B cell (primary cell): Measurements from ENCODE around the gene THRB. TPM values are rescaled to one million over a fixed set of nuclear protein-coding genes. Genes with fewer than 3 reads are reported as not detected.

Experiments
- ATAC-seq: fragments of 200-7000 bp; cut with Tn5 transposase; one replicate; pipeline ENCODE4 v1.10.0; 2021; ENCODE audit warnings: low read depth, mild to moderate bottlenecking, moderate number of reproducible peaks, moderate library complexity
- CTCF ChIA-PET: fragments of 350-600 bp; sonication (Branson Sonifier 250); formaldehyde crosslinking; loops from one replicate; lab custom pipeline; 2021; ENCODE audit warnings: antibody characterized with exemption, inconsistent platforms; lab: Charles Lee
- POLR2A ChIA-PET: fragments of 350-600 bp; sonication (Branson Sonifier 250); formaldehyde crosslinking; loops from one replicate; lab custom pipeline; 2021; ENCODE audit warnings: antibody characterized with exemption; lab: Charles Lee
- DNase-seq: peaks from one replicate; pipeline ENCODE4 v3.0.0; 2013
- H2AFZ ChIP-seq: 2 replicates; pipeline ENCODE4 v1.6.1; 2012; ENCODE audit warnings: mild to moderate bottlenecking, low read depth, low read length; ENCODE audit not compliant: insufficient read depth, poor library complexity, severe bottlenecking
- H3K27ac ChIP-seq, 2 donors: 1 replicate in 1 of 2; 2 replicates in 1 of 2; pipeline ENCODE4 v1.5.1; 2012 to 2013; ENCODE audit warnings: low read length in 2 of 2, mild to moderate bottlenecking in 2 of 2, moderate library complexity in 1 of 2
- H3K27me3 ChIP-seq, 4 experiments: fragments of 200-600 bp in 1 of 4; sonication (generic) in 1 of 4; replicated peaks in 1 of 4; 1 replicate in 2 of 4; 2 replicates in 2 of 4; pipeline versions ENCODE4 v1.6.1 to v1.7.0; 2013 to 2016; ENCODE audit warnings: low read length in 3 of 4, mild to moderate bottlenecking in 2 of 4, mixed read lengths in 1 of 4, moderate library complexity in 1 of 4; ENCODE audit not compliant: insufficient read depth in 4 of 4, control insufficient read depth in 3 of 4; ENCODE audit errors: control extremely low read depth in 1 of 4
- H3K36me3 ChIP-seq, 2 experiments: replicated peaks in 1 of 2; 1 replicate in 1 of 2; 2 replicates in 1 of 2; pipeline versions ENCODE4 v1.6.1 to v1.7.1; 2013; ENCODE audit warnings: low read length in 1 of 2; ENCODE audit not compliant: insufficient read depth in 2 of 2, control insufficient read depth in 1 of 2; ENCODE audit errors: control extremely low read depth in 1 of 2, extremely low read depth in 1 of 2
- H3K4me1 ChIP-seq, 2 donors: fragments of 200-600 bp in 1 of 2; sonication (generic) in 1 of 2; 1 replicate in 1 of 2; 2 replicates in 1 of 2; pipeline versions ENCODE4 v1.5.1 to v1.6.1; 2013 to 2017; ENCODE audit warnings: low read length in 2 of 2; ENCODE audit not compliant: control insufficient read depth in 2 of 2, insufficient read depth in 2 of 2
- H3K4me2 ChIP-seq: replicated peaks from 2 replicates; pipeline ENCODE3; 2012; ENCODE audit warnings: mild to moderate bottlenecking, low read depth, low read length; ENCODE audit not compliant: poor library complexity, severe bottlenecking
- H3K4me3 ChIP-seq, 5 experiments: fragments of 200-600 bp in 1 of 5; sonication (generic) in 1 of 5; 1 replicate in 3 of 5; 2 replicates in 2 of 5; pipeline versions ENCODE4 v1.5.1 to v1.7.0; 2011 to 2016; ENCODE audit warnings: low read length in 4 of 5, mild to moderate bottlenecking in 4 of 5, low read depth in 2 of 5, control low read depth in 1 of 5, moderate library complexity in 1 of 5; ENCODE audit not compliant: insufficient read depth in 1 of 5; ENCODE audit errors: control extremely low read depth in 1 of 5, extremely low read depth in 1 of 5
- H3K79me2 ChIP-seq: fragments of 200-600 bp; sonication (generic); one replicate; pipeline ENCODE4 v1.6.0; 2016; ENCODE audit warnings: low read length; ENCODE audit not compliant: control insufficient read depth, insufficient read depth
- H3K9ac ChIP-seq: fragments of 200-600 bp; sonication (generic); 2 replicates; pipeline ENCODE4 v1.6.1; 2017; ENCODE audit warnings: mild to moderate bottlenecking, low read length, moderate library complexity
- H3K9me3 ChIP-seq, 3 donors: one replicate each; pipeline versions ENCODE4 v1.6.1 to v1.7.1; 2013; ENCODE audit warnings: low read length in 2 of 3; ENCODE audit not compliant: control insufficient read depth in 2 of 3, insufficient read depth in 1 of 3; ENCODE audit errors: control extremely low read depth in 1 of 3
- H4K20me1 ChIP-seq: 2 replicates; pipeline ENCODE4 v1.6.0; 2012; ENCODE audit warnings: mild to moderate bottlenecking, low read length; ENCODE audit not compliant: insufficient read depth, control insufficient read depth, poor library complexity, severe bottlenecking
- H3K27ac Mint-ChIP-seq: one replicate; pipeline ENCODE4 v1.8.0; 2021; ENCODE audit warnings: mixed read lengths
- H3K27me3 Mint-ChIP-seq: one replicate; pipeline ENCODE4 v1.8.0; 2021; ENCODE audit warnings: mixed read lengths
- H3K4me1 Mint-ChIP-seq: one replicate; pipeline ENCODE4 v1.8.0; 2021; ENCODE audit warnings: mixed read lengths
- H3K4me3 Mint-ChIP-seq: one replicate; pipeline ENCODE4 v1.8.0; 2021; ENCODE audit warnings: mixed read lengths
- H3K9me3 Mint-ChIP-seq: one replicate; pipeline ENCODE4 v1.8.0; 2022; ENCODE audit warnings: mixed read lengths; ENCODE audit not compliant: insufficient read depth
- CTCF ChIP-seq: fragments of 200-600 bp; IDR thresholded peaks from one replicate; pipeline ENCODE4 v1.8.0; 2022; ENCODE audit warnings: antibody characterized with exemption, mild to moderate bottlenecking
- EZH2 ChIP-seq: IDR thresholded peaks from 2 replicates; pipeline ENCODE4 v1.6.1; 2012; ENCODE audit warnings: borderline replicate concordance, low read depth, mild to moderate bottlenecking, moderate library complexity, low read length; ENCODE audit not compliant: insufficient read depth, poor library complexity, severe bottlenecking
- WGBS: methylation state at CpG from one replicate; pipeline ENCODE4 v1.1.5; 2013; ENCODE audit warnings: missing lambda C conversion rate; ENCODE audit not compliant: insufficient coverage; 5-methylcytosine and 5-hydroxymethylcytosine counted together
- intact Hi-C: fragments of 100-400 bp; cut with micrococcal nuclease; formaldehyde crosslinking; loops from one replicate; pipeline ENCODE4 v1.10.0; 2022
- polyA plus RNA-seq: library from polyadenylated mRNA; depleted of rRNA; stranded (reverse); fragments of >200 nt; gene quantifications from 2 replicates; pipeline ENCODE4 v1.2.3, GENCODE V29; 2012
- total RNA-seq, 2 donors: library from RNA; stranded (reverse); fragments of 120-200 nt in 1 of 2; gene quantifications; 1 replicate in 1 of 2; 2 replicates in 1 of 2; pipeline versions ENCODE4 v1.2.3 to v1.2.4, GENCODE V29; 2013 to 2022

THRB gene
- total and polyA plus RNA-seq, 2 donors (not counting 1 experiment from before 2014, with no cell fraction given): 0.86 to 1.8 TPM

GRCh38 chr3:24420224-24420623 lies 74.4 kb downstream of the THRB start:
- ATAC-seq (no peak), DNase-seq (no peak)
- no peak overlapping the region for H3K4me3 Mint-ChIP-seq
- H3K9me3 Mint-ChIP-seq: peaks cover 2% of the 10 kb centered on the region
- H3K27ac Mint-ChIP-seq: no peak overlapping the region
- CTCF ChIA-PET: no interaction called here
- no peaks in the 10 kb centered on the region for H3K27me3 ChIP-seq
- H3K79me2 ChIP-seq: no peaks in the 10 kb centered on the region
- H3K9me3 ChIP-seq: no peaks in the 10 kb centered on the region
- no peaks in the 10 kb centered on the region for H3K27me3 Mint-ChIP-seq
- no peaks in the 10 kb centered on the region for H3K4me1 ChIP-seq
- H3K4me2 ChIP-seq: no peak overlapping the region
- intact Hi-C loops: no loop called here
- H3K36me3 ChIP-seq: no peaks in the 10 kb centered on the region
- H3K9ac ChIP-seq: no peak overlapping the region
- no peak overlapping the region for H3K27ac ChIP-seq
- H3K4me3 ChIP-seq: no peak overlapping the region
- WGBS: no CpG with 5 or more reads among the region's 2 CpGs
- no peaks in the 10 kb centered on the region for H3K4me1 Mint-ChIP-seq
- H2AFZ ChIP-seq: no peak overlapping the region
- POLR2A ChIA-PET: no interaction called here
- TF ChIP-seq CTCF (no peak), EZH2 (no peak)
- H4K20me1 ChIP-seq: no peaks in the 10 kb centered on the region

GRCh38 chr3:24419067-24419791 lies 75.4 kb downstream of the THRB start:
- Mint-ChIP-seq H3K4me1 (no peaks in the 10 kb centered on the region), H3K27me3 (no peaks in the 10 kb centered on the region), H3K9me3 (peaks cover 2% of the 10 kb centered on the region), H3K4me3 (no peak overlapping the region), H3K27ac (no peak overlapping the region)
- no peak overlapping the region for H3K27ac ChIP-seq
- WGBS: 80% methylated on average over 1 of the region's 3 CpGs
- CTCF ChIA-PET: interaction anchor here (1.4 kb wide), 1 partner anchor 9 kb away, joined by 3 read pairs; no protein-coding TSS in a partner anchor
- H4K20me1 ChIP-seq: no peaks in the 10 kb centered on the region
- no peaks in the 10 kb centered on the region for H3K4me1 ChIP-seq
- no peak overlapping the region for H2AFZ ChIP-seq
- DNase-seq: no peak
- intact Hi-C loops: no loop called here
- no peak overlapping the region for H3K9ac ChIP-seq
- POLR2A ChIA-PET: no interaction called here
- H3K4me3 ChIP-seq: no peak overlapping the region
- no peaks in the 10 kb centered on the region for H3K9me3 ChIP-seq
- TF ChIP-seq CTCF (no peak), EZH2 (no peak)
- no peaks in the 10 kb centered on the region for H3K27me3 ChIP-seq
- no peak overlapping the region for H3K4me2 ChIP-seq
- no peaks in the 10 kb centered on the region for H3K79me2 ChIP-seq
- no peaks in the 10 kb centered on the region for H3K36me3 ChIP-seq
- ATAC-seq: no peak
